ENCODE measurements around the gene PLD4.
"Not testable (repeated sequence)": the region's sequence is repeated elsewhere in the genome, so short reads cannot be mapped to it uniquely, and the experiment has no call there.

The PLD4 gene

GRCh38 chr14:104950021-104950420 lies 25.3 kb downstream of the PLD4 start:
- H3K27me3 ChIP-seq (ENCODE audit: control insufficient read depth in 1 of 2, insufficient read depth in 2 of 2, low read length in 2 of 2), result no peaks in the 10 kb centered on the region
- H3K4me1 ChIP-seq (ENCODE audit: insufficient read depth, low read length), result no peaks in the 10 kb centered on the region
- H3K9ac ChIP-seq (ENCODE audit: low read length), result no peak overlapping the region
- H3K27ac ChIP-seq (ENCODE audit: low read depth, low read length), result no peak overlapping the region
- peaks cover 15% of the 10 kb centered on the region for H3K36me3 ChIP-seq (ENCODE audit: insufficient read depth, low read length)
- no peak overlapping the region for H3K4me3 ChIP-seq (ENCODE audit: low read depth in 1 of 2, low read length in 2 of 2)
- no peaks in the 10 kb centered on the region for H3K9me3 ChIP-seq (ENCODE audit: low read length)

GRCh38 chr14:104950701-104951100 lies 26.0 kb downstream of the PLD4 start:
- H3K9me3 ChIP-seq (ENCODE audit: low read length); H3K27me3 ChIP-seq (ENCODE audit: control insufficient read depth in 1 of 2, insufficient read depth in 2 of 2, low read length in 2 of 2); H3K4me3 ChIP-seq (ENCODE audit: low read depth in 1 of 2, low read length in 2 of 2); H3K4me1 ChIP-seq (ENCODE audit: insufficient read depth, low read length); H3K27ac ChIP-seq (ENCODE audit: low read depth, low read length); H3K9ac ChIP-seq (ENCODE audit: low read length): not testable (repeated sequence)
- H3K36me3 ChIP-seq (ENCODE audit: insufficient read depth, low read length), result peaks cover 22% of the 10 kb centered on the region

- not testable (repeated sequence) for H3K27me3 ChIP-seq (ENCODE audit: control insufficient read depth in 1 of 2, insufficient read depth in 2 of 2, low read length in 2 of 2); H3K4me1 ChIP-seq (ENCODE audit: insufficient read depth, low read length); H3K9me3 ChIP-seq (ENCODE audit: low read length); H3K4me3 ChIP-seq (ENCODE audit: low read depth in 1 of 2, low read length in 2 of 2); H3K27ac ChIP-seq (ENCODE audit: low read depth, low read length); H3K9ac ChIP-seq (ENCODE audit: low read length)
- H3K36me3 ChIP-seq (ENCODE audit: insufficient read depth, low read length), result peaks cover 35% of the 10 kb centered on the region
Measured at GRCh38 chr14:104951863-104952657, 27.4 kb downstream of the PLD4 start.

GRCh38 chr14:104953097-104953496 lies 28.4 kb downstream of the PLD4 start:
- Histone ChIP-seq H3K4me3 (ENCODE audit: low read depth in 1 of 2, low read length in 2 of 2) (no peak overlapping the region), H3K36me3 (ENCODE audit: insufficient read depth, low read length) (peaks cover 38% of the 10 kb centered on the region), H3K4me1 (ENCODE audit: insufficient read depth, low read length) (peaks cover 10% of the 10 kb centered on the region), H3K9ac (ENCODE audit: low read length) (no peak overlapping the region), H3K27me3 (ENCODE audit: control insufficient read depth in 1 of 2, insufficient read depth in 2 of 2, low read length in 2 of 2) (no peaks in the 10 kb centered on the region), H3K9me3 (ENCODE audit: low read length) (no peaks in the 10 kb centered on the region), H3K27ac (ENCODE audit: low read depth, low read length) (no peak overlapping the region)

- Histone ChIP-seq H3K27me3 (ENCODE audit: control insufficient read depth in 1 of 2, insufficient read depth in 2 of 2, low read length in 2 of 2) (no peaks in the 10 kb centered on the region), H3K9ac (ENCODE audit: low read length) (no peak overlapping the region), H3K4me1 (ENCODE audit: insufficient read depth, low read length) (peaks cover 10% of the 10 kb centered on the region), H3K27ac (ENCODE audit: low read depth, low read length) (no peak overlapping the region), H3K36me3 (ENCODE audit: insufficient read depth, low read length) (peaks cover 38% of the 10 kb centered on the region), H3K9me3 (ENCODE audit: low read length) (no peaks in the 10 kb centered on the region), H3K4me3 (ENCODE audit: low read depth in 1 of 2, low read length in 2 of 2) (no peak overlapping the region)
Measured at GRCh38 chr14:104953896-104954656, 29.4 kb downstream of the PLD4 start.

- Histone ChIP-seq H3K36me3 (ENCODE audit: insufficient read depth, low read length) (peaks cover 38% of the 10 kb centered on the region), H3K9me3 (ENCODE audit: low read length) (no peaks in the 10 kb centered on the region)
Measured at GRCh38 chr14:104954746-104955395, 30.2 kb downstream of the PLD4 start.

GRCh38 chr14:104955396-104955770 lies 30.7 kb downstream of the PLD4 start:
- peaks cover 10% of the 10 kb centered on the region for H3K4me1 ChIP-seq (ENCODE audit: insufficient read depth, low read length)
- H3K36me3 ChIP-seq (ENCODE audit: insufficient read depth, low read length), result peaks cover 38% of the 10 kb centered on the region

More at GRCh38 chr14:104954746-104955395, 30.2 kb downstream of the PLD4 start:
- no peak overlapping the region for H3K4me3 ChIP-seq (ENCODE audit: low read depth in 1 of 2, low read length in 2 of 2)
- H3K27ac ChIP-seq (ENCODE audit: low read depth, low read length), result no peak overlapping the region
- no peaks in the 10 kb centered on the region for H3K27me3 ChIP-seq (ENCODE audit: control insufficient read depth in 1 of 2, insufficient read depth in 2 of 2, low read length in 2 of 2)
- H3K4me1 ChIP-seq (ENCODE audit: insufficient read depth, low read length), result peaks cover 10% of the 10 kb centered on the region
- no peak overlapping the region for H3K9ac ChIP-seq (ENCODE audit: low read length)

GRCh38 chr14:104956290-104956890 lies 31.7 kb downstream of the PLD4 start:
- no peak overlapping the region for H3K9ac ChIP-seq (ENCODE audit: low read length)
- no peak overlapping the region for H3K4me3 ChIP-seq (ENCODE audit: low read depth in 1 of 2, low read length in 2 of 2)
- H3K36me3 ChIP-seq (ENCODE audit: insufficient read depth, low read length), result peaks cover 38% of the 10 kb centered on the region
- no peaks in the 10 kb centered on the region for H3K9me3 ChIP-seq (ENCODE audit: low read length)
- no peak overlapping the region for H3K27ac ChIP-seq (ENCODE audit: low read depth, low read length)
- H3K27me3 ChIP-seq (ENCODE audit: control insufficient read depth in 1 of 2, insufficient read depth in 2 of 2, low read length in 2 of 2), result no peaks in the 10 kb centered on the region
- peaks cover 10% of the 10 kb centered on the region for H3K4me1 ChIP-seq (ENCODE audit: insufficient read depth, low read length)

More at GRCh38 chr14:104955396-104955770, 30.7 kb downstream of the PLD4 start:
- H3K27ac ChIP-seq (ENCODE audit: low read depth, low read length), result no peak overlapping the region
- H3K4me3 ChIP-seq (ENCODE audit: low read depth in 1 of 2, low read length in 2 of 2), result no peak overlapping the region
- no peak overlapping the region for H3K9ac ChIP-seq (ENCODE audit: low read length)
- H3K9me3 ChIP-seq (ENCODE audit: low read length), result no peaks in the 10 kb centered on the region
- H3K27me3 ChIP-seq (ENCODE audit: control insufficient read depth in 1 of 2, insufficient read depth in 2 of 2, low read length in 2 of 2), result no peaks in the 10 kb centered on the region

GRCh38 chr14:104957146-104958113 lies 32.8 kb downstream of the PLD4 start:
- Histone ChIP-seq H3K27ac (ENCODE audit: low read depth, low read length) (no peak overlapping the region), H3K9me3 (ENCODE audit: low read length) (no peaks in the 10 kb centered on the region), H3K9ac (ENCODE audit: low read length) (no peak overlapping the region), H3K4me1 (ENCODE audit: insufficient read depth, low read length) (peaks cover 10% of the 10 kb centered on the region), H3K36me3 (ENCODE audit: insufficient read depth, low read length) (peaks cover 38% of the 10 kb centered on the region), H3K27me3 (ENCODE audit: control insufficient read depth in 1 of 2, insufficient read depth in 2 of 2, low read length in 2 of 2) (no peaks in the 10 kb centered on the region), H3K4me3 (ENCODE audit: low read depth in 1 of 2, low read length in 2 of 2) (no peak overlapping the region)

GRCh38 chr14:104964546-104964945 lies 39.9 kb downstream of the PLD4 start:
- no peaks in the 10 kb centered on the region for H3K27me3 ChIP-seq (ENCODE audit: control insufficient read depth in 1 of 2, insufficient read depth in 2 of 2, low read length in 2 of 2)
- H3K4me3 ChIP-seq (ENCODE audit: low read depth in 1 of 2, low read length in 2 of 2), result no peak overlapping the region
- H3K9ac ChIP-seq (ENCODE audit: low read length), result no peak overlapping the region
- no peaks in the 10 kb centered on the region for H3K36me3 ChIP-seq (ENCODE audit: insufficient read depth, low read length)
- no peak overlapping the region for H3K27ac ChIP-seq (ENCODE audit: low read depth, low read length)
- peaks cover 33% of the 10 kb centered on the region for H3K4me1 ChIP-seq (ENCODE audit: insufficient read depth, low read length)
- H3K9me3 ChIP-seq (ENCODE audit: low read length), result no peaks in the 10 kb centered on the region
